GM12892 (cell line): Measurements from ENCODE around the gene CCR3.

Experiments used
- POLR2A ChIP-seq: IDR thresholded peaks from 2 replicates; pipeline ENCODE4 v1.6.1; 2011; ENCODE audit warnings: low read depth, low read length, control low read depth
- POLR2AphosphoS5 ChIP-seq: IDR thresholded peaks from 2 replicates; pipeline ENCODE4 v1.6.1; 2011; ENCODE audit warnings: low read depth, low read length, control low read depth

DNA sequence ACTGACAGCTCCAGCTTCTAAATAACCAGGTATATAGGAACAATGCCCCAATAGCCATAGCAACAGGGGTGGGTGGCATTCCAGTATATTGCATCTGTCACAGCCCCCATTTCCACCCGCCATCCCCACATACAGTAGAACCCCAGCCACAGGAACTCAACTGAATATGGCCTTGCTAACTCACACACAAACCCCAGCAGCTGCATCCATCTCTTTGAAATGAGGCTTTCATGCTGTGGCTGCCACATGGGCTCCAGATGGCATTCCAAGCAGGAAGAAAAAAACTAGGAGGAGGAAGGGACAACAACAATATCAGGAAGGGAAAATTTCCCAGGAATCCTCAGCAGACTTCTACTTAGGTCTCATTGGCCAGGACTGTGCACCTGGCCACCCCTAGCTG, 54.6 kb downstream of the CCR3 start:
- TF ChIP-seq POLR2A (no peak), POLR2AphosphoS5 (no peak)
